GM13976 (cell line): ENCODE measurements around the gene MGLL.

Experiments
- DNase-seq: peaks from one replicate; pipeline ENCODE4 v3.0.0; 2012; ENCODE audit warnings: low spot score
- in situ Hi-C: fragments of 300-500 bp; cut with MboI; formaldehyde crosslinking; loops from one replicate; pipeline ENCODE4 v1.12.0; 2022; ENCODE audit warnings: low sequenced_read_pairs, mixed read lengths, inconsistent platforms; ENCODE audit not compliant: unreplicated experiment
- TF ChIP-seq, protein P1 (sequence below): IDR thresholded peaks from 2 replicates; pipeline ENCODE4 v1.5.1; 2012; ENCODE audit warnings: borderline replicate concordance, mild to moderate bottlenecking; ENCODE audit not compliant: insufficient read depth; ENCODE audit errors: extremely low read depth, missing control alignments, control extremely low read depth

Gene MGLL

DNA sequence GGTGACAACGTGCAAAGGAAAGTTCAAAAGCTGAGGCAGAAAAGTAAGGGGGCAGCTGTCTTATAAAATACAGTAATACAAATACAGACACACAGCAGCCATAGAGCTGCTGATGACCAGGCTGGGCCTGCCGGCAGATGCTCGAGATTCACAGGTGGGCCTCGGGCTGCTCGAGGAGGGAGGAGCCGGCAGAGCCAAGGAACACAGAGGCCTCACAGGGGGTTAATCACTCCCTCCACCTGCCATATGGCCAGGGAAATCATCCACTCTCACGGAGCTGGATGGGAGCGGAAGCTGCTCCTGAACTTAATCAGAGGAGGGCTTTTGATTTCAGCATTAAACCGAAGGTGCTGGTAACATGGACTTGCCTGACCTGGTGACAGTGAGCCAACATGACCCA lies 29.6 kb upstream of the MGLL start:
- TF ChIP-seq, protein P1, sequence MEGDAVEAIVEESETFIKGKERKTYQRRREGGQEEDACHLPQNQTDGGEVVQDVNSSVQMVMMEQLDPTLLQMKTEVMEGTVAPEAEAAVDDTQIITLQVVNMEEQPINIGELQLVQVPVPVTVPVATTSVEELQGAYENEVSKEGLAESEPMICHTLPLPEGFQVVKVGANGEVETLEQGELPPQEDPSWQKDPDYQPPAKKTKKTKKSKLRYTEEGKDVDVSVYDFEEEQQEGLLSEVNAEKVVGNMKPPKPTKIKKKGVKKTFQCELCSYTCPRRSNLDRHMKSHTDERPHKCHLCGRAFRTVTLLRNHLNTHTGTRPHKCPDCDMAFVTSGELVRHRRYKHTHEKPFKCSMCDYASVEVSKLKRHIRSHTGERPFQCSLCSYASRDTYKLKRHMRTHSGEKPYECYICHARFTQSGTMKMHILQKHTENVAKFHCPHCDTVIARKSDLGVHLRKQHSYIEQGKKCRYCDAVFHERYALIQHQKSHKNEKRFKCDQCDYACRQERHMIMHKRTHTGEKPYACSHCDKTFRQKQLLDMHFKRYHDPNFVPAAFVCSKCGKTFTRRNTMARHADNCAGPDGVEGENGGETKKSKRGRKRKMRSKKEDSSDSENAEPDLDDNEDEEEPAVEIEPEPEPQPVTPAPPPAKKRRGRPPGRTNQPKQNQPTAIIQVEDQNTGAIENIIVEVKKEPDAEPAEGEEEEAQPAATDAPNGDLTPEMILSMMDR = no peak
- in situ Hi-C loops = no loop called here
- DNase-seq = no peak

- TF ChIP-seq, protein P1 = no peak
- in situ Hi-C loops = no loop called here
- DNase-seq = no peak
These were observed 27.1 kb upstream of the MGLL start for GRCh38 chr3:127849368-127849767.

- in situ Hi-C loops = no loop called here
- TF ChIP-seq, protein P1 = no peak
- DNase-seq = no peak
These were observed 26.1 kb upstream of the MGLL start for GRCh38 chr3:127848131-127849129.

DNA sequence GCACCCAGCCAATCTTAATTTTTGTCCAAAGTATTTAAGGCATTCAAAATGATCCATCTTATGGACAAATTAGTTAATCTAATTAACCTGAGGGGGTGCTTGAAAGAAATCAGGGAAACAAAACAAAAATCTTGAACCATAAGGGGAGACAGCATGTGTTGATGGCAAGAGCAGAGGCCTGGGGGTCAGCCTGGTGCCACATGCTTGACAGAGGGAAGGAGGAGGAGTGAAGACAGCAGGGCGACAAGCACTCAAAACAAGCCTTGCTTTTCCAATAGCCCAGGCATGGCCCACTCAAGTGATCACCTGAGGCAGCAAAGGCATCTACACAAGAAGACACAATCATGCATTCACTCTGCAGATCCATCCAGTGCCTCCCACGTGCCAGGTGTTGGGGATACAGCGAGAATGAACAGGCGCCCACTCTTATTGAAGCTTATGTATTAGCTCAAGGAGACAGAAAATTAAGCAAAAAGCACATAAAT lies 25.0 kb upstream of the MGLL start:
- TF ChIP-seq, protein P1 = no peak
- DNase-seq = no peak
- in situ Hi-C loops = no loop called here

DNA sequence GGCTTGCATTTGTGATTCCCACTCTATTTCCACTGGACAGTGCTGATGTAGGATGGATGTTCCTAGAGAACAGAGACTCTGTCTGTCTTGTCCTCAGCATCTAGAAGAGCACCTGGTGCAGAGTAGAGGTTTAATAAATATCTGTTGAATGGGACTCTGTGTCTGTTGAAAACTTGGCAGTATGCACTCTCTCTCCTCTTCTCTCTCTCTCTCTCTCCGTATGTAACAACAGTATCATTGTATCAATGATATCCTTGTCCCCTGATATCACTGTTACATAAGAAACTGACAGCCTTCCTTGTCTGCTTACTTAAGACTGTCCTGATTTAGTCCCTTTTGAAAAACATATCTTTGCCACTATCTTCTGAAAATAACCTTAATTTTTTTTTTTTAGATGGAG lies 24.3 kb upstream of the MGLL start:
- in situ Hi-C loops = no loop called here
- no peak for DNase-seq
- TF ChIP-seq, protein P1 = no peak

- no peak for DNase-seq
- TF ChIP-seq, protein P1 = no peak
- in situ Hi-C loops = no loop called here
These were observed 22.1 kb upstream of the MGLL start for GRCh38 chr3:127844326-127844942.
